ENCODE measurements around the gene IQCE. TPM values are rescaled to one million over a fixed set of nuclear protein-coding genes. Genes with fewer than 3 reads are reported as not detected.

IQCE gene
- total and polyA plus RNA-seq, 11 donors: 5.0 to 14.1 (median 10.3) TPM

DNA sequence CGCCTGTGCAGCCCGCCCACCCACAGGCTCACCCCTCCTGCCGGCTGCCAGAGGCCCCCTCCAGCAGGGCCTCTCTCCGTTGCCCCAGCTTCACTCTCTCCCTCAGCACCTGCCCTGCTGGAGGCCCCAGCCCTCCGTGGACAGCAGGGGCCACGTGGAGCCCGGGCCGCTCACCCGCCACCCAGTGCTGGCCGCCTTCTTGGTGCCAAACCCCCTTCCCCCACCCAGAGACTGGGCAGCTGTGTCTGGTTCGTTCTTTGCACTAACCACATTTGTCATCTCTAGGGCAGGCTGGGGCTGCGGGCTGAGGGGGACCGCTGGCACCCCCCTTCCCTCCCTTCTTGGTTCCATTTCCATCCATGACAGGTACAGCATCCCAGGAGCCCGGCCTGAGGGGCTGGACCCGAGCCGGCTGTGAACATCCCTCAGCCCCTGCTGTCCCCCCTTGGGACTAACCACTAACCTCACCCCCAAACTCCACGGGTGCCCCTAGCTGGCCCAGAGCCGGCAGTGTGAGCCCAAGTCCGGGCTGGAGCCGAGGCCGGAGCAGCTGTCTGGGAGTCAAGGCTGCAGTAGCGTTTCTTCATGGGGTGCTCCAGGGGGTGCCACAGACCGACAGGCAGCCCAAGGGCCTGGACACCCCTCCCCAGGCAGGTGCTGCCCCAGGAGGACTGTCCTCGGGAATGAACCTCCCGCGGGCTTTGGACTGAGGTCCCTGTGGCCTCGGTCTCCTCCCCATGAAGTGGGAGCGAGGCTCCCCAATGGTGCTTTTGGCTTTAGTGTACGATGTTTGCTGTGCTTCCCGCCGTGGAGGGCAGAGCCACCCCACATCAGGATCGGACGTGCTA lies 103.7 kb downstream of the IQCE start:
- peak overlapping the region in 2 of 12 donors; percentile 12 to 65 for H3K27ac ChIP-seq
- DNase-seq (peak in 1 of 5 donors; percentile 69), ATAC-seq (no peak)
- intact Hi-C loops (cut with DNase I): loop anchor here in 4 of 10 donors (5.0 to 10.0 kb wide), 3 partner anchors 55 to 95 kb away; no protein-coding TSS in a partner anchor
- WGBS, 4 donors: 72 to 90% (median 79%) methylated on average over 18 to 33 of the region's 33 CpGs
- peaks cover 0 to 2% (median 0%) of the 10 kb centered on the region in 9 donors for H3K27me3 ChIP-seq
- H3K9me3 ChIP-seq: peaks cover 0 to 6% (median 0%) of the 10 kb centered on the region in 12 donors
- H3K36me3 ChIP-seq: peaks cover 0 to 46% (median under 1%) of the 10 kb centered on the region in 9 donors
- peaks cover 0 to 34% (median 17%) of the 10 kb centered on the region in 12 donors for H3K4me1 ChIP-seq
- TF ChIP-seq, protein P1, sequence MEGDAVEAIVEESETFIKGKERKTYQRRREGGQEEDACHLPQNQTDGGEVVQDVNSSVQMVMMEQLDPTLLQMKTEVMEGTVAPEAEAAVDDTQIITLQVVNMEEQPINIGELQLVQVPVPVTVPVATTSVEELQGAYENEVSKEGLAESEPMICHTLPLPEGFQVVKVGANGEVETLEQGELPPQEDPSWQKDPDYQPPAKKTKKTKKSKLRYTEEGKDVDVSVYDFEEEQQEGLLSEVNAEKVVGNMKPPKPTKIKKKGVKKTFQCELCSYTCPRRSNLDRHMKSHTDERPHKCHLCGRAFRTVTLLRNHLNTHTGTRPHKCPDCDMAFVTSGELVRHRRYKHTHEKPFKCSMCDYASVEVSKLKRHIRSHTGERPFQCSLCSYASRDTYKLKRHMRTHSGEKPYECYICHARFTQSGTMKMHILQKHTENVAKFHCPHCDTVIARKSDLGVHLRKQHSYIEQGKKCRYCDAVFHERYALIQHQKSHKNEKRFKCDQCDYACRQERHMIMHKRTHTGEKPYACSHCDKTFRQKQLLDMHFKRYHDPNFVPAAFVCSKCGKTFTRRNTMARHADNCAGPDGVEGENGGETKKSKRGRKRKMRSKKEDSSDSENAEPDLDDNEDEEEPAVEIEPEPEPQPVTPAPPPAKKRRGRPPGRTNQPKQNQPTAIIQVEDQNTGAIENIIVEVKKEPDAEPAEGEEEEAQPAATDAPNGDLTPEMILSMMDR (IDR thresholded peaks at IDR 0.05): no peak
- TF ChIP-seq POLR2A (IDR thresholded peaks at IDR 0.05): no peak
- H3K4me3 ChIP-seq: no peak overlapping the region

- Histone ChIP-seq H3K9me3 (peaks cover 0 to 6% (median 0%) of the 10 kb centered on the region in 12 donors), H3K27me3 (peaks cover 0 to 2% (median 0%) of the 10 kb centered on the region in 9 donors), H3K36me3 (peaks cover 0 to 38% (median 0%) of the 10 kb centered on the region in 9 donors), H3K27ac (peak overlapping the region in 5 of 12 donors; percentile 12 to 68 (median 27)), H3K4me3 (no peak overlapping the region), H3K4me1 (peaks cover 0 to 34% (median 17%) of the 10 kb centered on the region in 12 donors)
- WGBS, 4 donors: 44 to 54% (median 47%) methylated on average over 23 to 30 of the region's 30 CpGs
- intact Hi-C loops (cut with DNase I): loop anchor here in 4 of 10 donors (5.0 to 10.0 kb wide), 3 partner anchors 56 to 96 kb away; no protein-coding TSS in a partner anchor
- peak; percentile 44 to 74 (median 47) for ATAC-seq
- TF ChIP-seq, protein P1 (IDR thresholded peaks at IDR 0.05): no peak
- TF ChIP-seq POLR2A (IDR thresholded peaks at IDR 0.05): no peak
- DNase-seq: peak in 2 of 5 donors; percentile 71 to 81
These were observed 104.5 kb downstream of the IQCE start for GRCh38 chr7:2663121-2663886.

- H3K36me3 ChIP-seq: peaks cover 0 to 31% (median 0%) of the 10 kb centered on the region in 9 donors
- H3K27me3 ChIP-seq: peaks cover 0 to 2% (median 0%) of the 10 kb centered on the region in 9 donors
- no peak overlapping the region for H3K4me3 ChIP-seq
- DNase-seq (peak in 1 of 5 donors; percentile 47), ATAC-seq (no peak)
- TF ChIP-seq, protein P1 (IDR thresholded peaks at IDR 0.05): no peak
- no peak for TF ChIP-seq POLR2A (IDR thresholded peaks at IDR 0.05)
- 51 to 69% (median 57%) methylated on average over 4 of the region's 4 CpGs for WGBS, 4 donors
- intact Hi-C loops (cut with DNase I): loop anchor here in 4 of 10 donors (5.0 to 10.0 kb wide), 3 partner anchors 57 to 97 kb away; no protein-coding TSS in a partner anchor
- H3K4me1 ChIP-seq: peaks cover 0 to 34% (median 17%) of the 10 kb centered on the region in 12 donors
- peaks cover 0 to 6% (median 0%) of the 10 kb centered on the region in 12 donors for H3K9me3 ChIP-seq
- H3K27ac ChIP-seq: peak overlapping the region in 2 of 12 donors; percentile 27 to 65
These were observed 105.2 kb downstream of the IQCE start for GRCh38 chr7:2663960-2664359.

Small RNA genes within 50 kb of the gene (microRNA-seq; reads per million reads assigned to microRNA genes)
- 0 reads per million in 4 donors for gene MIR4648

Other genes starting within 250 kb of the IQCE start
- 10 to 100 TPM in 7 of 9 donors, 1 to 10 TPM in 2; 5.4 to 44.6 (median 21.5) TPM for gene SNX8, start 244.5 kb upstream of the IQCE start, total RNA-seq
- gene SNX8, start 244.5 kb upstream of the IQCE start, polyA plus RNA-seq: 10 to 100 TPM; 16.7 to 19.4 TPM
- 10 to 100 TPM; 57.4 to 95.7 (median 72.4) TPM for gene EIF3B, start 204.2 kb upstream of the IQCE start, total RNA-seq
- gene EIF3B, start 204.2 kb upstream of the IQCE start, polyA plus RNA-seq: 100 to 1,000 TPM in 1 of 2 donors, 10 to 100 TPM in 1; 35.4 to 114 TPM
- 10 to 100 TPM; 12.7 to 20.7 (median 15.6) TPM for gene CHST12, start 155.4 kb upstream of the IQCE start, total RNA-seq
- gene CHST12, start 155.4 kb upstream of the IQCE start, polyA plus RNA-seq: 10 to 100 TPM; 12.5 to 14.7 TPM
- not detected for gene GRIFIN, start 82.6 kb upstream of the IQCE start, total RNA-seq
- gene GRIFIN, start 82.6 kb upstream of the IQCE start, polyA plus RNA-seq: not detected
- 10 to 100 TPM in 3 of 9 donors, 1 to 10 TPM in 6; 3.1 to 22.8 (median 7.7) TPM for gene LFNG, start 39.2 kb upstream of the IQCE start, total RNA-seq
- 1 to 10 TPM; 5.4 to 5.7 TPM for gene LFNG, start 39.2 kb upstream of the IQCE start, polyA plus RNA-seq
- gene BRAT1, start 3.5 kb upstream of the IQCE start, total RNA-seq: 10 to 100 TPM; 10.9 to 27.8 (median 14.9) TPM
- gene BRAT1, start 3.5 kb upstream of the IQCE start, polyA plus RNA-seq: 10 to 100 TPM; 13.8 to 17.8 TPM
- gene TTYH3, start 73.0 kb downstream of the IQCE start, total RNA-seq: 100 to 1,000 TPM in 1 of 9 donors, 10 to 100 TPM in 7, 1 to 10 TPM in 1; 8.5 to 104 (median 12.8) TPM
- 10 to 100 TPM in 1 of 2 donors, 1 to 10 TPM in 1; 5.7 to 14.8 TPM for gene TTYH3, start 73.0 kb downstream of the IQCE start, polyA plus RNA-seq
- gene AMZ1, start 129.2 kb downstream of the IQCE start, total RNA-seq: under 1 TPM in 3 of 9 donors, not detected in 6; 0.05 to 0.48 (median 0.10) TPM
- gene AMZ1, start 129.2 kb downstream of the IQCE start, polyA plus RNA-seq: under 1 TPM; 0.01 to 0.04 TPM